Astrocyte (in vitro differentiated cells and primary cell): Measurements from ENCODE around the gene ZMYND8. TPM values are rescaled to one million over a fixed set of nuclear protein-coding genes. Genes with fewer than 3 reads are reported as not detected.
A peak's percentile ranks its signal among the peaks of the same experiment; 100 is the strongest.
"Not testable (repeated sequence)": the region's sequence is repeated elsewhere in the genome, so short reads cannot be mapped to it uniquely, and the experiment has no call there.

Experiments
- DNase-seq: peaks from one replicate; pipeline ENCODE4 v3.0.0-alpha.2; 2010; ENCODE audit warnings: low read depth
- FAIRE-seq: peaks from 2 replicates; lab custom pipeline; 2011; peaks lifted over from hg19 to GRCh38; lab: Jason Lieb, UNC
- H2AFZ ChIP-seq: 2 replicates; pipeline ENCODE4 v1.6.0; 2012; ENCODE audit warnings: low read depth, low read length, inconsistent platforms
- H3K27ac ChIP-seq: 2 replicates; pipeline ENCODE4 v1.5.1; 2011; ENCODE audit warnings: low read depth, low read length, inconsistent platforms
- H3K27me3 ChIP-seq: 2 replicates; pipeline ENCODE4 v1.6.0; 2011; ENCODE audit warnings: low read length, inconsistent platforms; ENCODE audit not compliant: insufficient read depth
- H3K36me3 ChIP-seq: 2 replicates; pipeline ENCODE4 v1.5.1; 2011; ENCODE audit warnings: low read length, inconsistent platforms; ENCODE audit not compliant: insufficient read depth
- H3K4me1 ChIP-seq: 2 replicates; pipeline ENCODE4 v1.5.1; 2011; ENCODE audit warnings: low read length, inconsistent platforms; ENCODE audit not compliant: insufficient read depth
- H3K4me2 ChIP-seq: 2 replicates; pipeline ENCODE4 v1.6.0; 2012; ENCODE audit warnings: low read length, inconsistent platforms
- H3K4me3 ChIP-seq: 2 replicates; pipeline ENCODE4 v1.5.1; 2011; ENCODE audit warnings: low read depth, mild to moderate bottlenecking, low read length, inconsistent platforms; ENCODE audit not compliant: insufficient read depth
- H3K79me2 ChIP-seq: 2 replicates; pipeline ENCODE4 v1.6.0; 2012; ENCODE audit warnings: mild to moderate bottlenecking, low read length, inconsistent platforms; ENCODE audit not compliant: insufficient read depth
- H3K9ac ChIP-seq: 2 replicates; pipeline ENCODE4 v1.6.0; 2012; ENCODE audit warnings: mild to moderate bottlenecking, low read length, inconsistent platforms
- H3K9me3 ChIP-seq: 2 replicates; pipeline ENCODE4 v1.5.1; 2012; ENCODE audit warnings: low read depth, mild to moderate bottlenecking, low read length, inconsistent platforms; ENCODE audit not compliant: insufficient read depth
- H4K20me1 ChIP-seq: 2 replicates; pipeline ENCODE4 v1.6.0; 2012; ENCODE audit warnings: low read length, inconsistent platforms; ENCODE audit not compliant: insufficient read depth
- H3K27ac Mint-ChIP-seq: one replicate; pipeline ENCODE4 v1.8.0; 2021; ENCODE audit warnings: mild to moderate bottlenecking, mixed read lengths; ENCODE audit not compliant: unreplicated experiment
- H3K27me3 Mint-ChIP-seq: one replicate; pipeline ENCODE4 v1.8.0; 2021; ENCODE audit warnings: low read depth, mixed read lengths; ENCODE audit not compliant: unreplicated experiment
- H3K36me3 Mint-ChIP-seq: one replicate; pipeline ENCODE4 v1.8.0; 2021; ENCODE audit warnings: low read depth, mixed read lengths; ENCODE audit not compliant: unreplicated experiment
- H3K4me1 Mint-ChIP-seq: one replicate; pipeline ENCODE4 v1.8.0; 2021; ENCODE audit warnings: low read depth, mixed read lengths; ENCODE audit not compliant: unreplicated experiment
- H3K4me3 Mint-ChIP-seq: one replicate; pipeline ENCODE4 v1.8.0; 2021; ENCODE audit warnings: mild to moderate bottlenecking, moderate library complexity, mixed read lengths; ENCODE audit not compliant: unreplicated experiment
- H3K9me3 Mint-ChIP-seq: one replicate; pipeline ENCODE4 v1.8.0; 2021; ENCODE audit warnings: mild to moderate bottlenecking, mixed read lengths; ENCODE audit not compliant: unreplicated experiment
- EZH2 ChIP-seq: IDR thresholded peaks from 2 replicates; pipeline ENCODE4 v1.6.1; 2012; ENCODE audit warnings: mild to moderate bottlenecking, low read length, inconsistent platforms; ENCODE audit not compliant: insufficient read depth
- total RNA-seq: library from RNA; stranded (reverse); gene quantifications from 2 replicates; pipeline ENCODE4 v1.2.1, GENCODE V29; 2021
- TF ChIP-seq, protein P1 (sequence below): IDR thresholded peaks from 2 replicates; pipeline ENCODE4 v1.5.1; 2011; ENCODE audit warnings: low read depth, mild to moderate bottlenecking, inconsistent platforms, low read length, moderate library complexity; ENCODE audit not compliant: insufficient read depth

The ZMYND8 gene
- total RNA-seq, 1 donor from 2014 or later: 45.8 TPM

DNA sequence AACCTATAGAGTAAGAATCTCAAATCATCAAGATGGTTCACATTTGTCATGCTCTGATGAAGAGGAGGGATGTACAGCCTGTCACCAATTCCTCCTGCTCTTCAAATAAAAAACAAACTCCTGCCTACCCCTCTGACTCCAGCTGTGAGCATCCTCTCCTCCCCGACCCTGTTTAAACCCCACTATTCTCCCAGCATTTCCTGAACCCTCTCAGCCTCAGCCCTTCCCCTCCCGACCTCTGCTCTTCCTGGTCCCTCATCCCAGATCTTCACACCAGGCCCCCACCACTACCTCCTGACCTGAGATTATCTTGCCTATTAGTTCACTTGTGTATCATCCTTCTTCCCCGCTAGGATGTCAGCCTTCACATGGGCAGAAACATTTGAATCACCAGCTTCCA lies 75.8 kb downstream of the ZMYND8 start:
- Histone ChIP-seq H2AFZ (no peak overlapping the region), H3K27me3 (no peaks in the 10 kb centered on the region), H3K9ac (no peak overlapping the region), H3K36me3 (peaks cover 38% of the 10 kb centered on the region), H3K9me3 (no peaks in the 10 kb centered on the region), H3K4me1 (peaks cover 36% of the 10 kb centered on the region), H3K4me3 (no peak overlapping the region), H3K79me2 (peaks cover 7% of the 10 kb centered on the region), H3K27ac (no peak overlapping the region), H4K20me1 (no peaks in the 10 kb centered on the region), H3K4me2 (no peak overlapping the region)
- DNase-seq (no peak), FAIRE-seq (no peak)
- H3K9me3 Mint-ChIP-seq: no peaks in the 10 kb centered on the region
- H3K4me1 Mint-ChIP-seq: peaks cover 21% of the 10 kb centered on the region
- no peak for TF ChIP-seq EZH2
- TF ChIP-seq, protein P1, sequence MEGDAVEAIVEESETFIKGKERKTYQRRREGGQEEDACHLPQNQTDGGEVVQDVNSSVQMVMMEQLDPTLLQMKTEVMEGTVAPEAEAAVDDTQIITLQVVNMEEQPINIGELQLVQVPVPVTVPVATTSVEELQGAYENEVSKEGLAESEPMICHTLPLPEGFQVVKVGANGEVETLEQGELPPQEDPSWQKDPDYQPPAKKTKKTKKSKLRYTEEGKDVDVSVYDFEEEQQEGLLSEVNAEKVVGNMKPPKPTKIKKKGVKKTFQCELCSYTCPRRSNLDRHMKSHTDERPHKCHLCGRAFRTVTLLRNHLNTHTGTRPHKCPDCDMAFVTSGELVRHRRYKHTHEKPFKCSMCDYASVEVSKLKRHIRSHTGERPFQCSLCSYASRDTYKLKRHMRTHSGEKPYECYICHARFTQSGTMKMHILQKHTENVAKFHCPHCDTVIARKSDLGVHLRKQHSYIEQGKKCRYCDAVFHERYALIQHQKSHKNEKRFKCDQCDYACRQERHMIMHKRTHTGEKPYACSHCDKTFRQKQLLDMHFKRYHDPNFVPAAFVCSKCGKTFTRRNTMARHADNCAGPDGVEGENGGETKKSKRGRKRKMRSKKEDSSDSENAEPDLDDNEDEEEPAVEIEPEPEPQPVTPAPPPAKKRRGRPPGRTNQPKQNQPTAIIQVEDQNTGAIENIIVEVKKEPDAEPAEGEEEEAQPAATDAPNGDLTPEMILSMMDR: no peak
- peaks cover 28% of the 10 kb centered on the region for H3K36me3 Mint-ChIP-seq
- H3K4me3 Mint-ChIP-seq: no peak overlapping the region
- H3K27ac Mint-ChIP-seq: peak overlapping the region; percentile 9
- no peaks in the 10 kb centered on the region for H3K27me3 Mint-ChIP-seq

DNA sequence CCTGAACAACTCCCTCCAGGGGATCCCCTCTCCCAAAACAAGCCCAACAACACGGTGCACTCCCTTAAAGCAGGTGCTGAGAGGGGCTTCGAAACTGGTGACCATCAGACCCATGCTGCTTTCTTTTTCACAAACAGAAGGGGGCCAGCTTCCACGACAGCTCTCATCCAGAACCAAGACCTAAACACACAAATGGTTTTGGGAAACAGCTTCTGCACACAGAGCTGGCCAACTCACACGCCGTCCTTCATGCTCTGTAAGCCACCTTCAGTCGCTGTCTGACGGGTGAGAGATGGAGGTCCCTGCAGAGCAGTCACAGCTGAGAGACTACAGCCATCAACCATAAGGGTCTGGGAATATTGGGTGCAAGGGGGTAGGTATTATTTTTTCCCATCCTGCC lies 76.3 kb downstream of the ZMYND8 start:
- no peak overlapping the region for H3K4me2 ChIP-seq
- TF ChIP-seq, protein P1: no peak
- TF ChIP-seq EZH2: no peak
- H3K9ac ChIP-seq: no peak overlapping the region
- Mint-ChIP-seq H3K4me1 (peaks cover 23% of the 10 kb centered on the region), H3K27ac (no peak overlapping the region), H3K4me3 (no peak overlapping the region), H3K27me3 (no peaks in the 10 kb centered on the region), H3K9me3 (no peaks in the 10 kb centered on the region), H3K36me3 (peaks cover 27% of the 10 kb centered on the region)
- no peak overlapping the region for H2AFZ ChIP-seq
- FAIRE-seq (no peak), DNase-seq (no peak)
- H3K4me3 ChIP-seq: no peak overlapping the region
- peaks cover 8% of the 10 kb centered on the region for H3K79me2 ChIP-seq
- no peaks in the 10 kb centered on the region for H4K20me1 ChIP-seq
- H3K36me3 ChIP-seq: peaks cover 36% of the 10 kb centered on the region
- H3K27ac ChIP-seq: no peak overlapping the region
- H3K9me3 ChIP-seq: no peaks in the 10 kb centered on the region
- H3K27me3 ChIP-seq: no peaks in the 10 kb centered on the region
- peaks cover 41% of the 10 kb centered on the region for H3K4me1 ChIP-seq

DNA sequence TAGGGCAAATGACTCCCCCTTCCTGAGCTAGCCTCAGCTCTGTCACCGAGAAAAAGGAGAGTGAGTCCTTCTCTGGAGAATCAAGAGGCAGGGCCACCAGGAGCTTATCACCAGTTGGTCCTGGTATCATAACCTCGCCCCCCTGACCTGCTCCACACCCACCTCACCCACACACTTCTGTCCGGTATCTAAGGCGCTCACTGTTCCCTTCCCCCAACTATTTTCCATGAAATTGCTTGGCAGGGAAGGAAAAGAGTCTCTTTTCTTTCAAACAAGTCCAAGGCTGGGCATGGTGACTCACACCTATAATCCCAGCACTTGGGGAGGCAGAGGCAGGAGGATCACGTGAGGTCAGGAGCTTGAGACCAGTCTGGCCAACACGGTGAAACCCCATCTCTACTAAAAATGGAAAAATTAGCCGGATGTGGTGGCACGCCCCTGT lies 77.6 kb downstream of the ZMYND8 start:
- peaks cover 29% of the 10 kb centered on the region for H3K36me3 ChIP-seq
- H3K27ac Mint-ChIP-seq: no peak overlapping the region
- peak; percentile 54 for DNase-seq
- peak overlapping the region; percentile 41 for H3K9ac ChIP-seq
- peaks cover 51% of the 10 kb centered on the region for H3K4me1 ChIP-seq
- FAIRE-seq: no peak
- H3K4me1 Mint-ChIP-seq: peaks cover 32% of the 10 kb centered on the region
- H3K4me3 Mint-ChIP-seq: no peak overlapping the region
- no peaks in the 10 kb centered on the region for H4K20me1 ChIP-seq
- peaks cover 8% of the 10 kb centered on the region for H3K79me2 ChIP-seq
- H3K27me3 Mint-ChIP-seq: no peaks in the 10 kb centered on the region
- TF ChIP-seq EZH2: no peak
- H3K4me2 ChIP-seq: peak overlapping the region; percentile 40
- H3K4me3 ChIP-seq: no peak overlapping the region
- no peak overlapping the region for H2AFZ ChIP-seq
- H3K27me3 ChIP-seq: no peaks in the 10 kb centered on the region
- H3K27ac ChIP-seq: peak overlapping the region; percentile 60
- no peaks in the 10 kb centered on the region for H3K9me3 Mint-ChIP-seq
- peaks cover 18% of the 10 kb centered on the region for H3K36me3 Mint-ChIP-seq
- H3K9me3 ChIP-seq: no peaks in the 10 kb centered on the region

DNA sequence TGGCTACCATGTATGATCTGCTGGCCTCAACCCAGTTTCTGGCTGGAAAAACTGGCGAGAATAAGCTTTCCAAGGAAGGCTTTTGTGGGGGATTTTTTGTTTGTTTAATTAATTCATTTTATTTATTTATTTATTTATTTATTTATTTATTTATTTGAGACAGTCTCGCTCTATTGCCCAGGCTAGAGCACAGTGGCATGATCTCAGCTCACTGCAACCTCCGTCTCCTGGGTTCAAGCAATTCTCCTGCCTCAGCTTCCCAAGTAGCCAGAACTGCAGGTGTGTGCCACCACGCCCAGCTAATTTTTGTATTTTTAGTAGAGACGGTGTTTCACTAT lies 79.0 kb downstream of the ZMYND8 start:
- Mint-ChIP-seq H3K36me3 (peaks cover 12% of the 10 kb centered on the region), H3K4me1 (peaks cover 44% of the 10 kb centered on the region), H3K27ac (peak overlapping the region; percentile 8)
- not testable (repeated sequence) for H3K79me2 ChIP-seq, H3K4me3 ChIP-seq, H4K20me1 ChIP-seq, H3K27me3 ChIP-seq, H3K9me3 ChIP-seq, H3K4me3 Mint-ChIP-seq, FAIRE-seq, DNase-seq, H3K9me3 Mint-ChIP-seq, H2AFZ ChIP-seq, H3K27me3 Mint-ChIP-seq
- Histone ChIP-seq H3K9ac (peak overlapping the region; percentile 44), H3K4me2 (peak overlapping the region; percentile 53), H3K27ac (peak overlapping the region; percentile 97), H3K36me3 (peaks cover 18% of the 10 kb centered on the region), H3K4me1 (peaks cover 63% of the 10 kb centered on the region)
